ENCODE results near the gene STKLD1. TPM values are rescaled to one million over a fixed set of nuclear protein-coding genes. Genes with fewer than 3 reads are reported as not detected.

Gene STKLD1
- polyA plus RNA-seq, 2 of the 4 experiments (the other 2 are of a cell fraction): 1.1 to 1.2 TPM

DNA sequence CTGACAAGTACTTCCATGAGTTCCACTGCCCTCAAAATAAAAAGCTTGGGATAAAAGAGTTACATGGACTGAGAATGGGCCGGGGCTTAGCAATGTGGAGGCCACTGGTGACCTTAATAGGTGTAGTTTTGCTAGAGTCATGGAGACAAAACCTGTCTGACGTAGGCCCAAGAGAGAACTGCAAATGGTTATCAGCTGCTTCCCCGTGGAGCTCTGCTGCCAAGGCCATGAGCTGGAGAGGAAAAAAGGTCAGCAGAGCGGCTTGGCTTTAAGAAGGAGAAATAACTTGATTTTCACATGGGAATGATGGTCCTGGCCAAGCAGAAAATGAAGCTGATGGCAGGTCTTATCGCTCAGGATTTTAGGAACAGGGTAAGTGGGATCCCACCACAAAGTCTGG, 36.5 kb upstream of the STKLD1 start:
- no peak for FAIRE-seq
- POLR2A ChIA-PET: interaction anchor here (0.7 to 1.2 kb wide), 2 partner anchors 8 to 12 kb away, joined by 3 to 7 read pairs; partner anchors contain the start of genes MED22 and RPL7A

DNA sequence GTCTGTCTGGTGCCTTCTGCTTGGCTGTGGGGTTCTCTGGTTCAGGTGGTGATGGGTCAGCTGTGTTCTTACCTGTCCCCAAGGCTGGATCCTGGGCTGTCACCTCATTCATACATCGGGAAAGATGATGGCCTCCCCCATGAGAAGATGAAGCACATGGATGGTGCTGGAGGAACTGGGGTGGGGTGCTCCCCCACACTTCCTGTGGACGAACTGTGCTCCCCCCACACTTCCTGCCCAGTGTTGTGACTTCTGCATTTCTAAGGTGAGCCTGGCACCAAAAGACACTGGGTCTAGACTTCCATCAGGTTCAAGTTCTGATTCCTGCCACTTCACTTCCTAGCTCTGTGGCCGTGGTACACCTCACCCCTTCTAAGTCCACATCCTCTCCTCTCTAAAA, 35.9 kb upstream of the STKLD1 start:
- FAIRE-seq (no peak), ATAC-seq (no peak), DNase-seq (ENCODE audit: low read depth in 1 of 2, low spot score in 1 of 2) (no peak)
- Histone ChIP-seq H3K27ac (no peak overlapping the region), H3K9me3 (no peaks in the 10 kb centered on the region), H3K4me3 (no peak overlapping the region), H3K4me2 (no peak overlapping the region), H3K4me1 (peaks cover 5% of the 10 kb centered on the region; the same call in 2 of the 3 replicates)
- ChIA-PET CTCF (interaction anchor here (0.9 to 6.2 kb wide), 8 partner anchors 10 to 442 kb away, joined by 3 to 59 read pairs (median 5); partner anchors contain the start of genes SURF1 and SURF2), POLR2A (interaction anchor here (1.2 kb wide), 1 partner anchor 8 kb away, joined by 7 read pairs; the partner anchor contains the start of genes MED22 and RPL7A)
- TF ChIP-seq SREBF2 (IDR thresholded peaks at IDR 0.05) (no peak), RAD21 (conservative IDR thresholded peaks at IDR 0.05 in 1 of 2, IDR thresholded peaks at IDR 0.05 in 1 of 2) (no peak), NR3C1 (IDR thresholded peaks at IDR 0.05) (no peak), GATA3 (IDR thresholded peaks at IDR 0.05; ENCODE audit: borderline replicate concordance) (no peak), ZFP36 (IDR thresholded peaks at IDR 0.05; ENCODE audit: borderline replicate concordance, partially characterized antibody) (no peak), RCOR1 (IDR thresholded peaks at IDR 0.05; ENCODE audit: low read depth, low read length) (no peak), EP300 (IDR thresholded peaks at IDR 0.05) (no peak), CBX8 (IDR thresholded peaks at IDR 0.05) (no peak), NPAS2 (CRISPR knock-in tag; IDR thresholded peaks at IDR 0.05; ENCODE audit: borderline replicate concordance) (no peak)
- TF ChIP-seq, protein P1, sequence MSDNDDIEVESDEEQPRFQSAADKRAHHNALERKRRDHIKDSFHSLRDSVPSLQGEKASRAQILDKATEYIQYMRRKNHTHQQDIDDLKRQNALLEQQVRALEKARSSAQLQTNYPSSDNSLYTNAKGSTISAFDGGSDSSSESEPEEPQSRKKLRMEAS (IDR thresholded peaks at IDR 0.05): no peak
- TF ChIP-seq, protein P2, sequence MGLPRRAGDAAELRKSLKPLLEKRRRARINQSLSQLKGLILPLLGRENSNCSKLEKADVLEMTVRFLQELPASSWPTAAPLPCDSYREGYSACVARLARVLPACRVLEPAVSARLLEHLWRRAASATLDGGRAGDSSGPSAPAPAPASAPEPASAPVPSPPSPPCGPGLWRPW (IDR thresholded peaks at IDR 0.05): no peak
- TF ChIP-seq, protein P3, sequence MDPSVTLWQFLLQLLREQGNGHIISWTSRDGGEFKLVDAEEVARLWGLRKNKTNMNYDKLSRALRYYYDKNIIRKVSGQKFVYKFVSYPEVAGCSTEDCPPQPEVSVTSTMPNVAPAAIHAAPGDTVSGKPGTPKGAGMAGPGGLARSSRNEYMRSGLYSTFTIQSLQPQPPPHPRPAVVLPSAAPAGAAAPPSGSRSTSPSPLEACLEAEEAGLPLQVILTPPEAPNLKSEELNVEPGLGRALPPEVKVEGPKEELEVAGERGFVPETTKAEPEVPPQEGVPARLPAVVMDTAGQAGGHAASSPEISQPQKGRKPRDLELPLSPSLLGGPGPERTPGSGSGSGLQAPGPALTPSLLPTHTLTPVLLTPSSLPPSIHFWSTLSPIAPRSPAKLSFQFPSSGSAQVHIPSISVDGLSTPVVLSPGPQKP (IDR thresholded peaks at IDR 0.05; ENCODE audit: low read depth, low read length): no peak
- TF ChIP-seq, protein P4, sequence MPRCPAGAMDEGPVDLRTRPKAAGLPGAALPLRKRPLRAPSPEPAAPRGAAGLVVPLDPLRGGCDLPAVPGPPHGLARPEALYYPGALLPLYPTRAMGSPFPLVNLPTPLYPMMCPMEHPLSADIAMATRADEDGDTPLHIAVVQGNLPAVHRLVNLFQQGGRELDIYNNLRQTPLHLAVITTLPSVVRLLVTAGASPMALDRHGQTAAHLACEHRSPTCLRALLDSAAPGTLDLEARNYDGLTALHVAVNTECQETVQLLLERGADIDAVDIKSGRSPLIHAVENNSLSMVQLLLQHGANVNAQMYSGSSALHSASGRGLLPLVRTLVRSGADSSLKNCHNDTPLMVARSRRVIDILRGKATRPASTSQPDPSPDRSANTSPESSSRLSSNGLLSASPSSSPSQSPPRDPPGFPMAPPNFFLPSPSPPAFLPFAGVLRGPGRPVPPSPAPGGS (IDR thresholded peaks at IDR 0.05): no peak
- TF ChIP-seq, protein P5, sequence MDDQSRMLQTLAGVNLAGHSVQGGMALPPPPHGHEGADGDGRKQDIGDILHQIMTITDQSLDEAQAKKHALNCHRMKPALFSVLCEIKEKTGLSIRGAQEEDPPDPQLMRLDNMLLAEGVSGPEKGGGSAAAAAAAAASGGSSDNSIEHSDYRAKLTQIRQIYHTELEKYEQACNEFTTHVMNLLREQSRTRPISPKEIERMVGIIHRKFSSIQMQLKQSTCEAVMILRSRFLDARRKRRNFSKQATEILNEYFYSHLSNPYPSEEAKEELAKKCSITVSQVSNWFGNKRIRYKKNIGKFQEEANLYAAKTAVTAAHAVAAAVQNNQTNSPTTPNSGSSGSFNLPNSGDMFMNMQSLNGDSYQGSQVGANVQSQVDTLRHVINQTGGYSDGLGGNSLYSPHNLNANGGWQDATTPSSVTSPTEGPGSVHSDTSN (IDR thresholded peaks at IDR 0.05): no peak
- 83% methylated on average over 3 of the region's 3 CpGs for WGBS (ENCODE audit: missing lambda C conversion rate)

More for the DNA sequence above, 36.5 kb upstream of the STKLD1 start:
- DNase-seq (ENCODE audit: low read depth in 1 of 2, low spot score in 1 of 2) (no peak), ATAC-seq (no peak)
- Histone ChIP-seq H3K9me3 (no peaks in the 10 kb centered on the region), H3K4me2 (no peak overlapping the region), H3K27ac (no peak overlapping the region), H3K4me1 (peaks cover 9% of the 10 kb centered on the region), H3K4me3 (no peak overlapping the region)
- TF ChIP-seq FOSL2 (IDR thresholded peaks at IDR 0.05) (no peak), FOSL2 (CRISPR knock-in tag; IDR thresholded peaks at IDR 0.05) (no peak), HOXB5 (CRISPR knock-in tag; IDR thresholded peaks at IDR 0.05) (no peak), MYC (IDR thresholded peaks at IDR 0.05; ENCODE audit: borderline replicate concordance, low read length) (no peak), SREBF2 (IDR thresholded peaks at IDR 0.05) (no peak), HOXB13 (CRISPR knock-in tag; IDR thresholded peaks at IDR 0.05; ENCODE audit: low read depth) (no peak), RNF2 (IDR thresholded peaks at IDR 0.05; ENCODE audit: borderline replicate concordance, low read depth) (no peak)
- CTCF ChIA-PET: interaction anchor here (0.9 to 6.2 kb wide), 11 partner anchors 10 to 442 kb away, joined by 3 to 59 read pairs (median 4); partner anchors contain the start of genes SURF1 and SURF2
- WGBS (ENCODE audit: missing lambda C conversion rate): 96% methylated on average over 5 of the region's 5 CpGs

DNA sequence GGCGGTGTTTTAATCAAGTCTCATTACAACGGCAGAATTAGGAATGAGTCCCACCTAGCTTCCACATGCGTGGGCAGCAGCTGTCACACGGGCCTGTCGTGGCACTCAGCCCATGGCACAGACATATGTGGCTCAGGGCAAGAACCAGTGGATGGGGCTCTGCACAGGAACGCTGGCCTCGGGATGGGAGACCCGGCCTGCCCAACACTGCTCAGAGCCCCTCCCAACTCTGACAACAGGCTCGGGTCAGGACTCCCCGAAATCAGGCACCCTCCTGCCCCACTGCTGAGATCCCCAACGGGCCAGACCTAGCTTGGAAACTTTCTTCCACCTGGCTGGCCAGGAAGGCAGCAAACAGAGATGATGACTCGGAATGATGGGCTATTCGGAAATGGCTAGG, 35.2 kb upstream of the STKLD1 start:
- FAIRE-seq (no peak), ATAC-seq (no peak), DNase-seq (ENCODE audit: low read depth in 1 of 2, low spot score in 1 of 2) (no peak)
- no peak overlapping the region for H3K27ac ChIP-seq
- peaks cover 5% of the 10 kb centered on the region; the same call in 2 of the 3 replicates for H3K4me1 ChIP-seq
- H3K4me3 ChIP-seq: no peak overlapping the region
- TF ChIP-seq RAD21 (conservative IDR thresholded peaks at IDR 0.05 in 1 of 2, IDR thresholded peaks at IDR 0.05 in 1 of 2): no peak
- TF ChIP-seq, protein P6, sequence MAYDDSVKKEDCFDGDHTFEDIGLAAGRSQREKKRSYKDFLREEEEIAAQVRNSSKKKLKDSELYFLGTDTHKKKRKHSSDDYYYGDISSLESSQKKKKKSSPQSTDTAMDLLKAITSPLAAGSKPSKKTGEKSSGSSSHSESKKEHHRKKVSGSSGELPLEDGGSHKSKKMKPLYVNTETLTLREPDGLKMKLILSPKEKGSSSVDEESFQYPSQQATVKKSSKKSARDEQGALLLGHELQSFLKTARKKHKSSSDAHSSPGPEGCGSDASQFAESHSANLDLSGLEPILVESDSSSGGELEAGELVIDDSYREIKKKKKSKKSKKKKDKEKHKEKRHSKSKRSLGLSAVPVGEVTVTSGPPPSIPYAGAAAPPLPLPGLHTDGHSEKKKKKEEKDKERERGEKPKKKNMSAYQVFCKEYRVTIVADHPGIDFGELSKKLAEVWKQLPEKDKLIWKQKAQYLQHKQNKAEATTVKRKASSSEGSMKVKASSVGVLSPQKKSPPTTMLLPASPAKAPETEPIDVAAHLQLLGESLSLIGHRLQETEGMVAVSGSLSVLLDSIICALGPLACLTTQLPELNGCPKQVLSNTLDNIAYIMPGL (CRISPR knock-in tag; IDR thresholded peaks at IDR 0.05; ENCODE audit: borderline replicate concordance): no peak
- no peak for TF ChIP-seq ESRRA (IDR thresholded peaks at IDR 0.05; ENCODE audit: borderline replicate concordance, low read length)
- TF ChIP-seq ZNF302 (CRISPR knock-in tag; IDR thresholded peaks at IDR 0.05): no peak
- no peak for TF ChIP-seq ZSCAN20 (CRISPR knock-in tag; IDR thresholded peaks at IDR 0.05)
- TF ChIP-seq, protein P7, sequence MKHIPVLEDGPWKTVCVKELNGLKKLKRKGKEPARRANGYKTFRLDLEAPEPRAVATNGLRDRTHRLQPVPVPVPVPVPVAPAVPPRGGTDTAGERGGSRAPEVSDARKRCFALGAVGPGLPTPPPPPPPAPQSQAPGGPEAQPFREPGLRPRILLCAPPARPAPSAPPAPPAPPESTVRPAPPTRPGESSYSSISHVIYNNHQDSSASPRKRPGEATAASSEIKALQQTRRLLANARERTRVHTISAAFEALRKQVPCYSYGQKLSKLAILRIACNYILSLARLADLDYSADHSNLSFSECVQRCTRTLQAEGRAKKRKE (CRISPR knock-in tag; IDR thresholded peaks at IDR 0.05; ENCODE audit: low read depth): no peak
- TF ChIP-seq, protein P5 (IDR thresholded peaks at IDR 0.05): no peak
- POLR2A ChIA-PET: no interaction called here
- CTCF ChIA-PET: interaction anchor here (0.9 to 6.2 kb wide), 8 partner anchors 11 to 160 kb away, joined by 3 to 59 read pairs (median 6); partner anchors contain the start of genes SURF1 and SURF2
- no peak overlapping the region for H3K4me2 ChIP-seq
- 89% methylated on average over 13 of the region's 13 CpGs for WGBS (ENCODE audit: missing lambda C conversion rate)
- H3K9me3 ChIP-seq: no peaks in the 10 kb centered on the region

Measured in A549 (cell line).